ENCODE data around the gene ACSBG1.

DNA sequence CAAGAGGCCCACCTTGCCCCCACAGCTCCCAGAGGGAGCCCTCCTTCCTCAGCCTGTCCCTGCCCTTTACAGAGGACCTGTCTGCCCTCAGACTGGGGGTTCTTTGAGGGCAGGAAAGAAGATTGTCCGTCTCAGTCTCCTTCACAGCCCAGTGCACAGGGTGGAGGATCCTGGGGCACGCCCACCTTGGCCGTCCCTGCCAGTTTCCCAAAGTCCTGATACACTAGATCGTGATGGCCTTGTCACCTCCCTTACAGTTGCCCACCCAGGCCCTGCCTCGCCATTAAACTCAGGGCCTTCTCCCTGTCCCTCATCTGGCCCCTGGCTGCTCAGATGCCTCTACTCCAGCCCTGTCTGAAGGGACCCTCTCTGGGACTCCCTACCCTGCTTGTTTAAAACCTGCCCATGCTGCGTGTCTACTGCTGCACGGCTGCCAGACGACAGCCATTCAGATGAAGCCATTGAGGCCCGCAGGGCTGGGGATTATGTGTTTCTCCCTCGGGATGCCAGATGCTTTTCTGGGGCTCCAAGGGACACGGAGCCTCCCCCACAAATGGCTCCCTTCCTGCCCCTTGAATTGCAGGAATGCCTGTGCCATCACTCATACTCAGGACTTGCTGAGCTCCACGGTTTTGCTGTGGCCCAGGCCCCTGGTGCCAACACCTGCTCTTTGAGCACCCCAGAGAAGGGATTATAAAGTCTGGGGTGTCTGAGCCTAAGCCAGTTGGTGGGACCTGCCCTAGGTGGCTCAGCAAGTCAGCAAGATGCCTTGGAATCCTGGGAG, 27.8 kb downstream of the ACSBG1 start:
- TF ChIP-seq, protein P1, sequence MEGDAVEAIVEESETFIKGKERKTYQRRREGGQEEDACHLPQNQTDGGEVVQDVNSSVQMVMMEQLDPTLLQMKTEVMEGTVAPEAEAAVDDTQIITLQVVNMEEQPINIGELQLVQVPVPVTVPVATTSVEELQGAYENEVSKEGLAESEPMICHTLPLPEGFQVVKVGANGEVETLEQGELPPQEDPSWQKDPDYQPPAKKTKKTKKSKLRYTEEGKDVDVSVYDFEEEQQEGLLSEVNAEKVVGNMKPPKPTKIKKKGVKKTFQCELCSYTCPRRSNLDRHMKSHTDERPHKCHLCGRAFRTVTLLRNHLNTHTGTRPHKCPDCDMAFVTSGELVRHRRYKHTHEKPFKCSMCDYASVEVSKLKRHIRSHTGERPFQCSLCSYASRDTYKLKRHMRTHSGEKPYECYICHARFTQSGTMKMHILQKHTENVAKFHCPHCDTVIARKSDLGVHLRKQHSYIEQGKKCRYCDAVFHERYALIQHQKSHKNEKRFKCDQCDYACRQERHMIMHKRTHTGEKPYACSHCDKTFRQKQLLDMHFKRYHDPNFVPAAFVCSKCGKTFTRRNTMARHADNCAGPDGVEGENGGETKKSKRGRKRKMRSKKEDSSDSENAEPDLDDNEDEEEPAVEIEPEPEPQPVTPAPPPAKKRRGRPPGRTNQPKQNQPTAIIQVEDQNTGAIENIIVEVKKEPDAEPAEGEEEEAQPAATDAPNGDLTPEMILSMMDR (conservative IDR thresholded peaks at IDR 0.05 in 1 of 2, IDR thresholded peaks at IDR 0.05 in 1 of 2; ENCODE audit: low read depth in 1 of 2, low read length in 2 of 2), result no peak
- TF ChIP-seq EZH2 (IDR thresholded peaks at IDR 0.05; ENCODE audit: low read length, missing control alignments), result no peak

Measured in fibroblast of lung (primary cell).